ENCODE measurements around the gene TBC1D9. TPM values are rescaled to one million over a fixed set of nuclear protein-coding genes. Genes with fewer than 3 reads are reported as not detected.
"Not testable (repeated sequence)": the region's sequence is repeated elsewhere in the genome, so short reads cannot be mapped to it uniquely, and the experiment has no call there.

Gene TBC1D9
- total RNA-seq, 4 donors from 2014 or later, result 1.5 to 3.5 (median 2.2) TPM

DNA sequence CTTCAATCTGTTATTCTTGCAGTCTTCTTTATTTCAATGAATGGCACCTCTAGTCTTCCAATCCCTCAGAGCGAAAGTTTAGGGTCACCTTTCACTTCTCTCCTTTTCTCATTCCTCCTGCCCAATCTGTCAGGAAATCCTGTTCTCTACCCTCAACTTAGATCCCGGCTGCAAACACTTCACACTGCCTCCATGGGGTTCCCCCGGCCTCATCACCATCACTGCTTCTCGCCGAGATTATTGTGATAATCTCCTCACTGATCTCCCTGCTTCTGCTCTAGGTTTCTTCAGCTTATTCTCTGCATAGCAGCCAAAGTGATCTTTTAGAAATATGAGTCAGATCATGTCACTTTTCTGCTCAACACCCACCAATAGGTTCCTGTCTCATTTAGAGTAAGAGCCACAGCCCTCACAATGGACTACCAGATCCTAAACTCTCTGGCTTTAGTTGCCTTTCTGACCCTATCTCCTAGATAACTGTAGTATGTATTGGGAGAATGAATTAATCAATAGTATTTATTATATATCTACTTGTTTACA lies 43.6 kb upstream of the TBC1D9 start:
- intact Hi-C loops (cut with DNase I; ENCODE audit: low total_unique reads) (no loop called here), in situ Hi-C loops (cut with MboI; ENCODE audit: low sequenced_read_pairs in 4 of 4) (no loop called here)
- Histone ChIP-seq H3K9me3 (no peaks in the 10 kb centered on the region), H3K27me3 (no peaks in the 10 kb centered on the region), H3K36me3 (no peaks in the 10 kb centered on the region), H3K4me3 (no peak overlapping the region), H3K4me1 (no peaks in the 10 kb centered on the region), H3K27ac (no peak overlapping the region)
- TF ChIP-seq, protein P1, sequence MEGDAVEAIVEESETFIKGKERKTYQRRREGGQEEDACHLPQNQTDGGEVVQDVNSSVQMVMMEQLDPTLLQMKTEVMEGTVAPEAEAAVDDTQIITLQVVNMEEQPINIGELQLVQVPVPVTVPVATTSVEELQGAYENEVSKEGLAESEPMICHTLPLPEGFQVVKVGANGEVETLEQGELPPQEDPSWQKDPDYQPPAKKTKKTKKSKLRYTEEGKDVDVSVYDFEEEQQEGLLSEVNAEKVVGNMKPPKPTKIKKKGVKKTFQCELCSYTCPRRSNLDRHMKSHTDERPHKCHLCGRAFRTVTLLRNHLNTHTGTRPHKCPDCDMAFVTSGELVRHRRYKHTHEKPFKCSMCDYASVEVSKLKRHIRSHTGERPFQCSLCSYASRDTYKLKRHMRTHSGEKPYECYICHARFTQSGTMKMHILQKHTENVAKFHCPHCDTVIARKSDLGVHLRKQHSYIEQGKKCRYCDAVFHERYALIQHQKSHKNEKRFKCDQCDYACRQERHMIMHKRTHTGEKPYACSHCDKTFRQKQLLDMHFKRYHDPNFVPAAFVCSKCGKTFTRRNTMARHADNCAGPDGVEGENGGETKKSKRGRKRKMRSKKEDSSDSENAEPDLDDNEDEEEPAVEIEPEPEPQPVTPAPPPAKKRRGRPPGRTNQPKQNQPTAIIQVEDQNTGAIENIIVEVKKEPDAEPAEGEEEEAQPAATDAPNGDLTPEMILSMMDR (IDR thresholded peaks at IDR 0.05 in 4 of 5, conservative IDR thresholded peaks at IDR 0.05 in 1 of 5), result no peak
- no peak for TF ChIP-seq POLR2A (IDR thresholded peaks at IDR 0.05)
- ATAC-seq (no peak), DNase-seq (no peak)

DNA sequence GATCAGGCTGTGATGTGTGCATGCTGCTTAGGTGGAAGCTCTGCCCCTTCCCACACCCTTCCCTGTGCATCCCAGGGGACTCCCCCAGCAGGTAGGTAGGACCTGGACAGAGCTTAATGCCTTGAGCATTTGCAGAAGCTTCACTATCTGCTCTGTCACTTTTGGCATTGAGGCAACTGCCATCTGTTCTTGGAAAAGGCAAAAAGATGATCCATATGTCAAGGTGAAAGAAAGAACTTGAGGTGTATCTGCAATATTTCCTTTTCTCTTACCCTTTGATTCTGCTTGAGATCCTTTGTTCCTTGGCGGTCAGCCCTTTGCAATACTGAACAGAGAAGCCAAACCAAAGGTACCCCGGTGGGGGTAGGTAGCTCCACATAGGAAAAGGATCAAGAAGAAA lies 37.1 kb upstream of the TBC1D9 start:
- Histone ChIP-seq H3K27me3 (no peaks in the 10 kb centered on the region), H3K4me1 (no peaks in the 10 kb centered on the region), H3K9me3 (no peaks in the 10 kb centered on the region), H3K27ac (no peak overlapping the region), H3K36me3 (no peaks in the 10 kb centered on the region), H3K4me3 (no peak overlapping the region)
- ATAC-seq (no peak), DNase-seq (no peak)
- in situ Hi-C loops (cut with MboI; ENCODE audit: low sequenced_read_pairs in 4 of 4) (no loop called here), intact Hi-C loops (cut with DNase I; ENCODE audit: low total_unique reads) (no loop called here)
- no peak for TF ChIP-seq POLR2A (IDR thresholded peaks at IDR 0.05)
- TF ChIP-seq, protein P1 (IDR thresholded peaks at IDR 0.05 in 4 of 5, conservative IDR thresholded peaks at IDR 0.05 in 1 of 5), result no peak

DNA sequence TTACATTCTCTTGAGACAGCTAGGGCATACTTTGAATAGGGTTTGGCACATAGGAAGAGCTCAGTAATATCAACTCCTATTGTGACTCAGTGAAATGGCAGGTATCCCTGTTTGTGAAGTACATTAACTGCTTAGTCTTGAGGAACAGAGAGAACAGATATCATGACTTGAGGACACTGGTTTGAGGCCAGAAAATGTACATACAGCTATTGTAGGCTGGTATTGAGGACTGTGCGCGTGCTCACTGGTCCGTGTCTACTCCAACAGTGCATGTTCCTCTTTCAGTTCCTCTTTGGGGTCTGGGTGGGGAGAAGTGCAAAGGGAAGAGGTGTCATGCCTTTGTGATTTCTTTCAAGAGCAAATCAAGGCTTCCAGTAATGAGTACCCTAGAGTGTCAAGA lies 34.6 kb upstream of the TBC1D9 start:
- intact Hi-C loops (cut with DNase I; ENCODE audit: low total_unique reads), result no loop called here
- H3K36me3 ChIP-seq, result no peaks in the 10 kb centered on the region
- in situ Hi-C loops (cut with MboI; ENCODE audit: low sequenced_read_pairs in 4 of 4), result no loop called here
- no peaks in the 10 kb centered on the region for H3K9me3 ChIP-seq
- H3K27me3 ChIP-seq, result no peaks in the 10 kb centered on the region
- no peak overlapping the region for H3K27ac ChIP-seq
- DNase-seq (peak; percentile 8 to 32), ATAC-seq (no peak)
- TF ChIP-seq, protein P1 (IDR thresholded peaks at IDR 0.05 in 4 of 5, conservative IDR thresholded peaks at IDR 0.05 in 1 of 5), result no peak
- no peak for TF ChIP-seq POLR2A (IDR thresholded peaks at IDR 0.05)
- H3K4me1 ChIP-seq, result no peaks in the 10 kb centered on the region
- no peak overlapping the region for H3K4me3 ChIP-seq

DNA sequence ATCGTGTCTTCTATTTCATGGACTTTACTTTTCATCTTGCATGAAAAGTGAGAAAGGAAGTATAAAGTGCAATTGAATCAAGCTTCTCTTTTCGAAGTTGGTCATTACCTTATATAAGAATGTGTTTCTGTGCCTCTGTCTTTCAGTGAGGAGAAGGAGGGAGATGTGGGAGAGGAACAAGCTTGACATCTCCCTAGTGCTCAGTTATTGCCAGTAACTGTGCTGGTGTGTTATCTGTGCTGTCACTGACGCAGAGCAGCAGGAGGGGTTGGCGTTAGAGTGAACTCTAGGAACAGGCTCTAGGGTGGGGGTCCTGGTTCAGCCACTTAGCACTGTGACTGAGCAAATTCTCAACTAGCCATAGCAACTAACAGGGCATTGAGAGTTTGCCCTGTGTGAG lies 34.0 kb upstream of the TBC1D9 start:
- intact Hi-C loops (cut with DNase I; ENCODE audit: low total_unique reads) (no loop called here), in situ Hi-C loops (cut with MboI; ENCODE audit: low sequenced_read_pairs in 4 of 4) (no loop called here)
- Histone ChIP-seq H3K4me1 (no peaks in the 10 kb centered on the region), H3K9me3 (no peaks in the 10 kb centered on the region), H3K27me3 (no peaks in the 10 kb centered on the region), H3K36me3 (no peaks in the 10 kb centered on the region), H3K4me3 (no peak overlapping the region), H3K27ac (no peak overlapping the region)
- ATAC-seq (no peak), DNase-seq (no peak)
- TF ChIP-seq POLR2A (IDR thresholded peaks at IDR 0.05), result no peak
- TF ChIP-seq, protein P1 (IDR thresholded peaks at IDR 0.05 in 4 of 5, conservative IDR thresholded peaks at IDR 0.05 in 1 of 5), result no peak

DNA sequence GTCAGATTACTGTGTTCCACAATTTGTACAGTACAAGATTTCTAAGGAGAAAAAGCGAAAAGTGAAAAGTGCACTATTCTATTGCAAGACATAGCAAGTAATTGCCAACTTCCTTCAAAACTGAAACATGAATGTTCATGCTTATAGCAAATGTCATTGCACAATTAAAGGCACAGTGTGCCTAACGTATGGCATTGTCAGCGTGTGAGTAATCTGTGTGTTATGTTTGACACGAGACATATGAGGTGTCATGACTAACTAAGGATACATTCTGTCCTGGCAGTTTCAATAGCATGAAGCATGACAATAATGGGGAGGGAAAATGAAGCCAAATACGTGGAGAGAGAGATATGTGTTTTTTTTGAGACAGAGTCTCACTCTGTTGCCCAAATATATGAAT lies 33.6 kb upstream of the TBC1D9 start:
- Histone ChIP-seq H3K4me1 (no peaks in the 10 kb centered on the region), H3K27ac (no peak overlapping the region), H3K36me3 (no peaks in the 10 kb centered on the region), H3K4me3 (no peak overlapping the region), H3K27me3 (no peaks in the 10 kb centered on the region), H3K9me3 (no peaks in the 10 kb centered on the region)
- TF ChIP-seq POLR2A (IDR thresholded peaks at IDR 0.05), result no peak
- TF ChIP-seq, protein P1 (IDR thresholded peaks at IDR 0.05 in 4 of 5, conservative IDR thresholded peaks at IDR 0.05 in 1 of 5), result no peak
- intact Hi-C loops (cut with DNase I; ENCODE audit: low total_unique reads), result no loop called here
- ATAC-seq, result no peak
- no peak for DNase-seq
- in situ Hi-C loops (cut with MboI; ENCODE audit: low sequenced_read_pairs in 4 of 4), result no loop called here

DNA sequence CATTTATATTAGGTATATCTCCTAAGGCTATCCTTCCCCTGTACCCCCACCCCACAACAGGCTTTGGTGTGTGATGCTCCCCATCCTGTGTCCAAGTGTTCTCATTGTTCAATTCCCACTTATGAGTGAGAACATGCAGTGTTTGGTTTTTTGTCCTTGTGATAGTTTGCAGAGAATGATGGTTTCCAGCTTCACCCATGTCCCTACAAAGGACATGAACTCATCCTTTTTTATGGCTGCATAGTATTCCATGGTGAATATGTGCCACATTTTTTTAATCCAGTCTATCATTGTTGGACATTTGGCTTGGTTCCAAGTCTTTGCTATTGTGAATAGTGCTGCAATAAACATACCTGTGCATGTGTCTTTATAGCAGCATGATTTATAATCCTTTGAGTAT lies 26.6 kb upstream of the TBC1D9 start:
- H3K36me3 ChIP-seq; in situ Hi-C loops (cut with MboI; ENCODE audit: low sequenced_read_pairs in 4 of 4); H3K4me1 ChIP-seq; H3K4me3 ChIP-seq; intact Hi-C loops (cut with DNase I; ENCODE audit: low total_unique reads); H3K27ac ChIP-seq; H3K9me3 ChIP-seq; DNase-seq; H3K27me3 ChIP-seq; ATAC-seq: not testable (repeated sequence)
